Hematopoietic multipotent progenitor cell (in vitro differentiated cells): ENCODE data around the gene FUT4. TPM values are rescaled to one million over a fixed set of nuclear protein-coding genes. Genes with fewer than 3 reads are reported as not detected.
"Not testable (repeated sequence)": the region's sequence is repeated elsewhere in the genome, so short reads cannot be mapped to it uniquely, and the experiment has no call there.

Experiments used
- DNase-seq, 3 donors: peaks; one replicate each; pipeline ENCODE4 v3.0.0-alpha.2; 2011 to 2015; ENCODE audit warnings: low read depth in 2 of 3, low spot score in 2 of 3
- total RNA-seq: library from RNA; depleted of rRNA; stranded (reverse); fragments of >200 nt; gene quantifications from one replicate; pipeline ENCODE4 v1.2.3, GENCODE V29; 2012

The FUT4 gene
- total RNA-seq, 1 donor: 12.9 TPM

DNA sequence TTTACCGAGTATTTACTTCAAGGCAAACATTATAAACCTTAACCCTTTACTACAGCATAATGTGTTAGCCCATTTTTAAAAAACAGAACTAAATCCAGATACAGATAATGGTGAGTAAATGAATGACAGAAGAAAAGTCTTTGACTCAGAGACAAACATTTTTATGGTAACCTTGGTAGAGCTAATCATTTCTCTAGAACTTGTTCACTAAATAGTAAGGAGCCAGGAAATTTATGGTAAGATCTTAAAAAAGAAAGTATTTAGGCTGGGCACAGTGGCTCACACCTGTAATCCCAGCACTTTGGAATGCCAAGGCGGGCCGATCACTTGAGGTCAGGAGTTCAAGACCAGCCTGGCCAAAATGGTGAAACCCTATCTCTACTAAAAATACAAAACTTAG is 11.5 kb upstream of the FUT4 start:
- DNase-seq: no peak

GRCh38 chr11:94533206-94533605 is 10.5 kb upstream of the FUT4 start:
- DNase-seq: no peak

DNA sequence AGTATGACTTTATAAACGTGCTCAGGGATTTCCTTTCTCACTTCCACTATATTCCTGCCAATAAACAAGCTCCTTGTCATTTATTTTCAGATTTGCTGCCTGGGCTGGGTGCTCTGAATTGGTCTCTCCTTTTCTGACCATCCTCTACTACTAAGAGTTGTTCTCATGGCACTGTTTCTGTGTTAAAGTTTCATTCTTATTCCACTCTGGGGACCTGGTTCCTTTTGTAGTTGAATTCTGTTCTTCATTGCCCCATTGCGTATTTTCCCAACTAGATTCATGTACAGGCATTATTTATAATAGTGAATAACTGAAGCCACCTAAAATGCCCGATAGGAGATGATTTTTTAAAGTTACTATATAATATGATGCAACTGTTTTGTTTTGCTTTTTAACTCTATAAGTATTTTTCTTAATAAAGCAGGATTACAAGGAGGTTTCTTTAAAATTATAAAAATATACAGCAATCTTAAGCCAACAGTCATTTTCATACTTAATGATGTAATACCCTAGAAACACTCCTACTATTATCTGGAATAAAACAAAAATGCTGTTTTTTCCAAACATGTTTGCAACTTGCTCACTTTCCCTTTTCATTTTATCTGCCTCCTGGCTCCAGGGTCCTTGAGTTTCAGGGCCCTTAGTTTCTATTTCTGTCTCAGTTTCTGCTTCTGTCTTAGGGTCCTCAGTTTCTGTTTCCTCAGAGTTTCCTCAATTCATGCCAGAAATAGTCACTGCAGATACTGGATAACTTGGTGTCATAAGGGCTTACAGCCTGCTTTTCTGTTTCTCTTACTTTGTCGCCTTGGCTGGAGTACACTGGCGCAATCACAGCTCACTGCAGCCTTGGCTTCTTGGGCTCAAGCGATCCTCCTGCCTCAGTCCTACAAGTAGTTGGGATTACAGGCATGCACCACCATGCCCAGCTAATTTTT is 9.8 kb upstream of the FUT4 start:
- no peak for DNase-seq

DNA sequence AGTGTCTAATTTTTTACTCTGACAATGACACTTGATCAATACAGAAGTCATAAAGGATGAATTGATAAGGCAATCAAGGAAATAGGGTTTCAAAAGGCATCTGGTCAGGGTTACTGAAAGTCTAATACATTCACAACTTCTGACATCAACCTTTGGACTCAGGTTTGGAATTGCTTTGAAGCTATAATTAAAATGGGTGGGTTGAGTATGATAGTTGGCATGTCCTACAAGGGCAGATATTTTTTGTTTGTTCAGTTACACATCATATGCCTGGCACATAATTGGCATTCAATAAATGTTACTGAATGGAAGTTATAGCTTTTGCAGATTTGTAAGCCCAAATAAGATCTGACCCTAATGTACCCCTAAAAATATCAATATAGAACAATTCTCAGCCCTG is 7.3 kb upstream of the FUT4 start:
- DNase-seq: no peak

- DNase-seq: no peak
These were observed 6.6 kb upstream of the FUT4 start for GRCh38 chr11:94537031-94537600.

DNA sequence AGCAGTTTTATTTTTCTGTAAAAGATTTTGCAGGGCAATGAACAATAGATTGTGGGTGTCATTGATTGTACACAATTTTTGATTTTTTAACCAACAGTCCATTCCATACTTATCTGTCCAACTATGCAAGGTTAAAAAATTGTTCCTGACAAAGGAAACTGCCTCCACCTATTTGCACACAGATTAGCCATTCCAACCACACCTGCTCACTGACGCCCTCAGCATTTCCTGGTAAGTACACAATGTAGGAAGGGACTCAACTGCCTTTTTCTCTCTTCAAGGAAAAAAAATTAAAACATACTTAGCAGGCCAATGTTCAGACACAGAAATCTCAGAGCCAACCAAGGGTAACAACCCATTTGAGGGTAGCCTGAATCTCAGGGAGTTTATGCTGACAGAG is 4.3 kb upstream of the FUT4 start:
- DNase-seq: no peak

GRCh38 chr11:94544646-94545263 is 1.0 kb downstream of the FUT4 start:
- DNase-seq: no peak

DNA sequence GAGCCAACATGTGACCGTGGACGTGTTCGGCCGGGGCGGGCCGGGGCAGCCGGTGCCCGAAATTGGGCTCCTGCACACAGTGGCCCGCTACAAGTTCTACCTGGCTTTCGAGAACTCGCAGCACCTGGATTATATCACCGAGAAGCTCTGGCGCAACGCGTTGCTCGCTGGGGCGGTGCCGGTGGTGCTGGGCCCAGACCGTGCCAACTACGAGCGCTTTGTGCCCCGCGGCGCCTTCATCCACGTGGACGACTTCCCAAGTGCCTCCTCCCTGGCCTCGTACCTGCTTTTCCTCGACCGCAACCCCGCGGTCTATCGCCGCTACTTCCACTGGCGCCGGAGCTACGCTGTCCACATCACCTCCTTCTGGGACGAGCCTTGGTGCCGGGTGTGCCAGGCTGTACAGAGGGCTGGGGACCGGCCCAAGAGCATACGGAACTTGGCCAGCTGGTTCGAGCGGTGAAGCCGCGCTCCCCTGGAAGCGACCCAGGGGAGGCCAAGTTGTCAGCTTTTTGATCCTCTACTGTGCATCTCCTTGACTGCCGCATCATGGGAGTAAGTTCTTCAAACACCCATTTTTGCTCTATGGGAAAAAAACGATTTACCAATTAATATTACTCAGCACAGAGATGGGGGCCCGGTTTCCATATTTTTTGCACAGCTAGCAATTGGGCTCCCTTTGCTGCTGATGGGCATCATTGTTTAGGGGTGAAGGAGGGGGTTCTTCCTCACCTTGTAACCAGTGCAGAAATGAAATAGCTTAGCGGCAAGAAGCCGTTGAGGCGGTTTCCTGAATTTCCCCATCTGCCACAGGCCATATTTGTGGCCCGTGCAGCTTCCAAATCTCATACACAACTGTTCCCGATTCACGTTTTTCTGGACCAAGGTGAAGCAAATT is 1.8 kb downstream of the FUT4 start:
- no peak for DNase-seq

DNA sequence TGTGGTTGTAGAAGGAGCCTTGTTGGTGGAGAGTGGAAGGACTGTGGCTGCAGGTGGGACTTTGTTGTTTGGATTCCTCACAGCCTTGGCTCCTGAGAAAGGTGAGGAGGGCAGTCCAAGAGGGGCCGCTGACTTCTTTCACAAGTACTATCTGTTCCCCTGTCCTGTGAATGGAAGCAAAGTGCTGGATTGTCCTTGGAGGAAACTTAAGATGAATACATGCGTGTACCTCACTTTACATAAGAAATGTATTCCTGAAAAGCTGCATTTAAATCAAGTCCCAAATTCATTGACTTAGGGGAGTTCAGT is 2.4 kb downstream of the FUT4 start:
- DNase-seq: no peak

DNA sequence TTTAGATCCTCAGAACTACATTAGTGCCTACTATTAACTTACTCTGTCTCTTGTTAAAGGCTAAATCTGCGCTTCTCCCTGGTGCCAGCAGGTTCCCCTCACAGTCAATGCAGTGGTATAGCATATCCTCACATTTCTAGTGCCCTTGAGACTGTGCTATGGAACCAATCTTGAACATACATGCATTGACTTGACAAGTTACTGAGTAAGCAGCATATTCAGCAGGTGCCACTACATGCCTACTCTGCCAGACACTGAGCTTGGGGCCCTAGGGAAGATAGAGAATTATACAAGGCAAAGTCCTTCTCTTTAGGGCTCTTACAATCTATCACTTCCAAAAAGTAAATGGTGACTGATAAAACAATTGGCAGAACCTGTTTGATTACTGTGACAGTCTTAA is 3.2 kb downstream of the FUT4 start:
- DNase-seq: no peak

GRCh38 chr11:94549146-94549545 is 5.4 kb downstream of the FUT4 start:
- DNase-seq: no peak

- peak in 1 of 3 donors; percentile 36 for DNase-seq
These were observed 6.8 kb downstream of the FUT4 start for GRCh38 chr11:94550513-94550912.

DNA sequence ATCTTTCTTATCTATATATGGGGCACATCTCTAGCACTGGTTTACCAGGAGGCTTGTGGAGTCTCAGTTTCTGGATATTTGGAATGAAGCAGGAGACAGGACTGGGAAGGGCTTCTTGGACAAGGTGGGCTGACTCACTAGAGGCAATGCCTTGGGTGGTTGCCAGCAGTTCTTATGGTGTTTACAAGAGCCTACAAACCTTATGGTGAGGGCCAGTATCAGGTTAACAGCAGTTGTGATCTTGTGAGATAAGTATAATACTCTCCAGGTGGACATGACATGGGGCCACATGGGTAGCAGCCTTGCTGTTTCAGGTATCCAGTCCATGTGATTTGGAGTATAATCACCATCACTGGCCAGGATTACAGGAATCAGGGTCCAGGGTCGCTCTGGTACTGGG is 10.2 kb downstream of the FUT4 start:
- no peak for DNase-seq

DNA sequence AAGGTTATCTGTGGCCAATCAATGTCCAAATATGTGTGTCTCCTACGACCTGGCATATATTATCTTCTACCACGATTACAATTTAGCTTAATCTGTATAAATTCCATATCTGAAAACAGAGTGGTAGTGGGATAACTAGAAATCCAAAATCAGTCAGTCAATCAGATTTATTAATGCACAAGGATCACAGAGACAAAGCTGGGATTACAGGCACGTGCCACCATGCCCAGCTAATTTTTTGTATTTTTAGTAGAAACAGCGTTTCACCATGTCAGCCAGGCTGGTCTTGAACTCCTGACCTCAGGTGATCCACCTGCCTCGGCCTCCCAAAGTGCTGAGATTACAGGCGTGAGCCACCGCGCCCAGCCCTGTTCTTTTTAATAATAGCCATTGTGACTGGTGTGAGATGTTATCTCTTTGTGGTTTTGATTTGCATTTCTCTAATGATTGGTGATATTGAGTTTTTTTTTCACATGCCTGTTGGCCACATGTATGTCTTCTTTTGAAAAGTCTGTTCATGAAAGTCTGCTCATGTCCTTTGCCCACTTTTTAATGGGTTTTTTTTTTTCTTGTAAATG is 12.1 kb downstream of the FUT4 start:
- DNase-seq: not testable (repeated sequence)

GRCh38 chr11:94557421-94557820 is 13.7 kb downstream of the FUT4 start:
- DNase-seq: no peak

DNA sequence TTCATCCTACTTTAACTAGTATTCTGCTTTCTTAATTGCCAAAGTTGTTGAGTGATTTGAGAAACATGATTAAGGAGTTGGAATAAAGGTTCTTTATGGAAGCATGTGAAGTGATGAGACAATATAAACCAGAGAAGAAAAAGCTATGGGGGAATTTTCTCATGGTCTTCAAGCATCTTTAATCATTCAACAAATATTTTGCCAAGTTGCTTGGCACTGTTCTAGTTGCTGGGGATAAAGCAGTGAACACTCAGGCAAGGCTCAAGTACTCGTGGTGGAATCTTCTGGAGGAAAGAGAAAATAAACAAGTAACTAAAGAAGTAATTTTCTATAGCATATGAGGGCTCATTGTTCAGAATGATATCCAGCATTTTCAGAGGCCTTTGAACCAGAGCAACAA is 14.3 kb downstream of the FUT4 start:
- no peak for DNase-seq

GRCh38 chr11:94558468-94558867 is 14.7 kb downstream of the FUT4 start:
- DNase-seq: peak in 2 of 3 donors; percentile 20 to 64

GRCh38 chr11:94558932-94559331 is 15.2 kb downstream of the FUT4 start:
- DNase-seq: no peak

DNA sequence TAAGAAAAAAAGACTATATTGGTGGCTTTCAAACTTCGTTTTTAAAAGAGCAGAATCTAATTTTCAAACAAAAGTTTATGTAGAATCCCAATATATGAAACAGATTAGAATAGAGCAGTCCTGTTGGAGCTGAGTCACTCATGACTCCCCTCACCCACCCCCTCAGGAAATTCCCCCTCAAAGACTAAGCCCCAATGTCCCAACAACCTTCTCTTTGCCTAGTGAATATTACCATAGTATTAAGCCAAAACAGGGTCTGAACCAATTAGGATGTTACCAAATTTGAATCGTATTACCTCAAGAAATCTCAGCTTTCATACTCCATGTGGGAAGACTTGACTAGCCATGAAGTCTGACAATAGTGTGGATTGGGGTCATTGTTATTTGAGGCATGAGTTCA is 15.6 kb downstream of the FUT4 start:
- DNase-seq: no peak

GRCh38 chr11:94560834-94561233 is 17.1 kb downstream of the FUT4 start:
- no peak for DNase-seq
